SJCRH30 (cell line): Measurements from ENCODE around the gene DNAH5. TPM values are rescaled to one million over a fixed set of nuclear protein-coding genes. Genes with fewer than 3 reads are reported as not detected.
"Not testable (repeated sequence)": the region's sequence is repeated elsewhere in the genome, so short reads cannot be mapped to it uniquely, and the experiment has no call there.

Experiments
- DNase-seq, 2 experiments: peaks; one replicate each; pipeline ENCODE4 v3.0.0-alpha.2; 2015 to 2020
- H3K27ac ChIP-seq: fragments of 250-450 bp; sonication (Bioruptor Pico); 2 replicates; pipeline ENCODE4 v1.5.1; 2020; ENCODE audit warnings: mild to moderate bottlenecking, moderate library complexity
- H3K27me3 ChIP-seq: fragments of 250-450 bp; sonication (Bioruptor Pico); 2 replicates; pipeline ENCODE4 v1.5.1; 2020; ENCODE audit warnings: mild to moderate bottlenecking, moderate library complexity
- H3K36me3 ChIP-seq: fragments of 250-450 bp; sonication (Bioruptor Pico); 2 replicates; pipeline ENCODE4 v1.5.1; 2020; ENCODE audit warnings: mild to moderate bottlenecking, moderate library complexity
- H3K4me1 ChIP-seq: fragments of 250-450 bp; sonication (Bioruptor Pico); 2 replicates; pipeline ENCODE4 v1.5.1; 2020; ENCODE audit warnings: mild to moderate bottlenecking, moderate library complexity
- H3K4me3 ChIP-seq: fragments of 250-450 bp; sonication (Bioruptor Pico); 2 replicates; pipeline ENCODE4 v1.5.1; 2020; ENCODE audit warnings: mild to moderate bottlenecking, moderate library complexity
- H3K9me3 ChIP-seq: fragments of 250-450 bp; sonication (Bioruptor Pico); replicated peaks from 2 replicates; pipeline ENCODE4 v1.5.1; 2020; ENCODE audit warnings: mild to moderate bottlenecking, moderate library complexity
- total RNA-seq: library from RNA; depleted of rRNA; stranded (reverse); fragments of >200 nt; shearing (Covaris generic); gene quantifications from 2 replicates; pipeline ENCODE4 v1.2.3, GENCODE V29; 2014

The DNAH5 gene
- total RNA-seq, 1 experiment from 2014 or later: 0.16 TPM

GRCh38 chr5:13830536-13830935 is 114.0 kb downstream of the DNAH5 start:
- Histone ChIP-seq H3K4me3 (no peak overlapping the region), H3K36me3 (no peaks in the 10 kb centered on the region), H3K9me3 (no peaks in the 10 kb centered on the region), H3K4me1 (no peaks in the 10 kb centered on the region), H3K27me3 (no peaks in the 10 kb centered on the region), H3K27ac (no peak overlapping the region)
- no peak for DNase-seq

- H3K9me3 ChIP-seq: no peaks in the 10 kb centered on the region
- DNase-seq: no peak
- H3K4me1 ChIP-seq: no peaks in the 10 kb centered on the region
- H3K4me3 ChIP-seq: no peak overlapping the region
- H3K27ac ChIP-seq: no peak overlapping the region
- H3K27me3 ChIP-seq: no peaks in the 10 kb centered on the region
- H3K36me3 ChIP-seq: no peaks in the 10 kb centered on the region
These were observed 123.1 kb downstream of the DNAH5 start for GRCh38 chr5:13821366-13821765.

- H3K36me3 ChIP-seq: no peaks in the 10 kb centered on the region
- H3K27ac ChIP-seq: no peak overlapping the region
- H3K9me3 ChIP-seq: no peaks in the 10 kb centered on the region
- no peaks in the 10 kb centered on the region for H3K4me1 ChIP-seq
- no peaks in the 10 kb centered on the region for H3K27me3 ChIP-seq
- H3K4me3 ChIP-seq: no peak overlapping the region
- DNase-seq: no peak
These were observed 128.4 kb downstream of the DNAH5 start for GRCh38 chr5:13816126-13816525.

- H3K9me3 ChIP-seq: no peaks in the 10 kb centered on the region
- H3K36me3 ChIP-seq: no peaks in the 10 kb centered on the region
- H3K27me3 ChIP-seq: no peaks in the 10 kb centered on the region
- no peaks in the 10 kb centered on the region for H3K4me1 ChIP-seq
- no peak overlapping the region for H3K27ac ChIP-seq
- no peak overlapping the region for H3K4me3 ChIP-seq
- DNase-seq: no peak
These were observed 130.2 kb downstream of the DNAH5 start for GRCh38 chr5:13814301-13814700.

GRCh38 chr5:13809921-13810320 is 134.6 kb downstream of the DNAH5 start:
- Histone ChIP-seq H3K27ac (no peak overlapping the region), H3K4me1 (no peaks in the 10 kb centered on the region), H3K9me3 (no peaks in the 10 kb centered on the region), H3K36me3 (no peaks in the 10 kb centered on the region), H3K4me3 (no peak overlapping the region), H3K27me3 (no peaks in the 10 kb centered on the region)
- no peak for DNase-seq

GRCh38 chr5:13804336-13804735 is 140.2 kb downstream of the DNAH5 start:
- H3K9me3 ChIP-seq: no peaks in the 10 kb centered on the region
- no peak for DNase-seq
- no peak overlapping the region for H3K4me3 ChIP-seq
- H3K27me3 ChIP-seq: no peaks in the 10 kb centered on the region
- no peaks in the 10 kb centered on the region for H3K4me1 ChIP-seq
- no peak overlapping the region for H3K27ac ChIP-seq
- H3K36me3 ChIP-seq: no peaks in the 10 kb centered on the region

GRCh38 chr5:13798569-13798968 is 145.9 kb downstream of the DNAH5 start:
- H3K27ac ChIP-seq, H3K36me3 ChIP-seq, H3K27me3 ChIP-seq, H3K9me3 ChIP-seq, H3K4me3 ChIP-seq, DNase-seq, H3K4me1 ChIP-seq: not testable (repeated sequence)

- Histone ChIP-seq H3K27me3 (no peaks in the 10 kb centered on the region), H3K36me3 (no peaks in the 10 kb centered on the region), H3K4me1 (no peaks in the 10 kb centered on the region), H3K4me3 (no peak overlapping the region), H3K9me3 (no peaks in the 10 kb centered on the region), H3K27ac (no peak overlapping the region)
- no peak for DNase-seq
These were observed 158.6 kb downstream of the DNAH5 start for GRCh38 chr5:13785781-13786415.

- Histone ChIP-seq H3K4me1 (no peaks in the 10 kb centered on the region), H3K9me3 (no peaks in the 10 kb centered on the region), H3K27ac (no peak overlapping the region), H3K27me3 (no peaks in the 10 kb centered on the region), H3K4me3 (no peak overlapping the region), H3K36me3 (no peaks in the 10 kb centered on the region)
- DNase-seq: no peak
These were observed 160.8 kb downstream of the DNAH5 start for GRCh38 chr5:13783726-13784125.

- no peaks in the 10 kb centered on the region for H3K27me3 ChIP-seq
- no peak overlapping the region for H3K27ac ChIP-seq
- no peak overlapping the region for H3K4me3 ChIP-seq
- H3K36me3 ChIP-seq: no peaks in the 10 kb centered on the region
- DNase-seq: no peak
- H3K4me1 ChIP-seq: no peaks in the 10 kb centered on the region
- H3K9me3 ChIP-seq: no peaks in the 10 kb centered on the region
These were observed 164.4 kb downstream of the DNAH5 start for GRCh38 chr5:13780081-13780480.

- H3K4me3 ChIP-seq: no peak overlapping the region
- no peaks in the 10 kb centered on the region for H3K4me1 ChIP-seq
- no peaks in the 10 kb centered on the region for H3K27me3 ChIP-seq
- H3K36me3 ChIP-seq: no peaks in the 10 kb centered on the region
- no peak overlapping the region for H3K27ac ChIP-seq
- no peak for DNase-seq
- H3K9me3 ChIP-seq: no peaks in the 10 kb centered on the region
These were observed 170.8 kb downstream of the DNAH5 start for GRCh38 chr5:13773649-13774048.

- no peak overlapping the region for H3K27ac ChIP-seq
- no peaks in the 10 kb centered on the region for H3K27me3 ChIP-seq
- no peaks in the 10 kb centered on the region for H3K4me1 ChIP-seq
- no peak for DNase-seq
- no peaks in the 10 kb centered on the region for H3K9me3 ChIP-seq
- H3K36me3 ChIP-seq: no peaks in the 10 kb centered on the region
- H3K4me3 ChIP-seq: no peak overlapping the region
These were observed 173.4 kb downstream of the DNAH5 start for GRCh38 chr5:13771011-13771571.

GRCh38 chr5:13766236-13766635 is 178.3 kb downstream of the DNAH5 start:
- H3K27ac ChIP-seq: no peak overlapping the region
- no peaks in the 10 kb centered on the region for H3K27me3 ChIP-seq
- H3K9me3 ChIP-seq: no peaks in the 10 kb centered on the region

GRCh38 chr5:13763719-13764118 is 180.8 kb downstream of the DNAH5 start:
- no peak for DNase-seq
- no peaks in the 10 kb centered on the region for H3K9me3 ChIP-seq
- no peak overlapping the region for H3K4me3 ChIP-seq
- no peaks in the 10 kb centered on the region for H3K36me3 ChIP-seq
- H3K27me3 ChIP-seq: no peaks in the 10 kb centered on the region
- H3K4me1 ChIP-seq: no peaks in the 10 kb centered on the region
- H3K27ac ChIP-seq: no peak overlapping the region

More at GRCh38 chr5:13766236-13766635, 178.3 kb downstream of the DNAH5 start:
- Histone ChIP-seq H3K36me3 (no peaks in the 10 kb centered on the region), H3K4me3 (no peak overlapping the region), H3K4me1 (no peaks in the 10 kb centered on the region)
- DNase-seq: no peak

- H3K36me3 ChIP-seq: no peaks in the 10 kb centered on the region
- no peaks in the 10 kb centered on the region for H3K27me3 ChIP-seq
- H3K4me3 ChIP-seq: no peak overlapping the region
- H3K4me1 ChIP-seq: no peaks in the 10 kb centered on the region
- no peak overlapping the region for H3K27ac ChIP-seq
- no peaks in the 10 kb centered on the region for H3K9me3 ChIP-seq
- DNase-seq: no peak
These were observed 194.7 kb downstream of the DNAH5 start for GRCh38 chr5:13749766-13750165.

- no peaks in the 10 kb centered on the region for H3K9me3 ChIP-seq
- no peak overlapping the region for H3K4me3 ChIP-seq
- no peak for DNase-seq
- no peaks in the 10 kb centered on the region for H3K4me1 ChIP-seq
- H3K27ac ChIP-seq: no peak overlapping the region
- no peaks in the 10 kb centered on the region for H3K36me3 ChIP-seq
- H3K27me3 ChIP-seq: no peaks in the 10 kb centered on the region
These were observed 198.5 kb downstream of the DNAH5 start for GRCh38 chr5:13746026-13746425.
